COR-L47 (cell line): ENCODE data around the gene GFRA4.

Source experiments
- DNase-seq: peaks from one replicate; lab custom pipeline; 2025; lab: John Stamatoyannopoulos, UW

The GFRA4 gene, protein sequence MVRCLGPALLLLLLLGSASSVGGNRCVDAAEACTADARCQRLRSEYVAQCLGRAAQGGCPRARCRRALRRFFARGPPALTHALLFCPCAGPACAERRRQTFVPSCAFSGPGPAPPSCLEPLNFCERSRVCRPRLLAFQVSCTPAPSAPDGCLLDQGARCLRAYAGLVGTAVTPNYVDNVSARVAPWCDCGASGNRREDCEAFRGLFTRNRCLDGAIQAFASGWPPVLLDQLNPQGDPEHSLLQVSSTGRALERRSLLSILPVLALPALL

GRCh38 chr20:3663031-3663701 is at the start of gene GFRA4:
Gene GFRA4, minus strand, starts transcription at chr20:3663399. Its CDS starts 0 bp downstream, at chr20:3663399.
- no peak for DNase-seq

GRCh38 chr20:3712279-3712873 is 49.2 kb upstream of the GFRA4 start, which contains the start of gene SIGLEC1:
Gene SIGLEC1, minus strand, starts transcription at chr20:3712600. Its CDS starts 5,472 bp downstream, at chr20:3707128.
- DNase-seq, result no peak

DNA sequence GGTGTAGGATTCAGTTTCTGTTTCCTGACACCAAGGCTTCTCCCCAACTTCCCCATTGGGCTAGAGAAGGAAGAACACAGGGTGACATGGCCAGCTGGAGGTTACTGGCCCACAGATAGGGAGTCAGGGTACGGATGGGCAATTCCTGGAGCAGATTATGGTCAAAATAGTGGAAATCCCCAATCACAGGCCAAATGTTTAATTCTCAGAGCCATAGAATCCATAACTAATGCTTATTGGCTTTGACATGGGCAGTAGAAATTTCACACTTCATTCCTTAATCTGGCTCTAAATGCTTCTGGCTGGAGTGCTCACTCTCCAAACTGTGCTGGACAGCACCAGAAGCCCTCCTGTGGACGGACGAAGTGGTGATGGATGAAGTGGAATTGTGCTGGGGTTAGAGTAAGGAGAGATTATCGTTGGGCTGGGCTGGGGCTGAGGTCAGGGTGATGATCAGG is 48.3 kb upstream of the GFRA4 start:
- no peak for DNase-seq

DNA sequence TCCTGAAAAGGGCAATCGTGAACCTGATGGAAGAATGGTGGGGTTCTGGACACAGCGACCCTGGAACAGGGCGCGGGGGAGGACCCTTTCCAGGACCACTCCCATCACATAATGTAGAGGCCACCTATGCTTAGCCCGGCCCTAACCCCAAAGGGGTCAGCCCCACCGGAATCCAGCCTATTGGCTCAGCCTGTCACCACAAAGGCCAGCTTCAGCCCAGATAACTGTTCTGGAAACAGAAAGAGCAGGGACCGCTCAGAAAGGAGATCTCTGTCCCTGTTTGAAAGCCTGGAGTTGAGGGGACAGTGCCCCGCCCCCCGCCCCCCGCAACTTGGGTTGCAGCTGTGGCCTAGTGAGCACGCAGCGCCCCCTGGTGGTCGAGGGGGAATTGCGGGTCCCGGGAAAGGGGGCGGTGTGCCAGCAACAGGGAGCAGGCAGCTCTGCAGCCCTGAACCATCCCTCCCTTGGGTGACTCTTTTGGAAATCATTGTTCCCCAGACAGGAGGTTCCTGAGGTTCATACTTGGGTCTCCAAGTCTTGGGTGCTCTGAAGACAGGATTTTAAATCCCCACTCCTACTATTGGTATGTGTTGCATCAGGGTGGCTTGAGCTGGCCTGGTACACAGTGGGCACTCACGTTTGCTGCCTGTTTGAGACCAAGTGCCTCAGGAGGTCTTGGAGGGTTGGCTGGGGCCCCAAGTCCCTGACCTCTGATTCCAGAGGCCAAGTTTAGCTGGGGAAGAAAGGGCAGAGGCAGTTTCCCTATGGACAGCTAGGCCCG is 47.7 kb upstream of the GFRA4 start:
- DNase-seq, result peak; percentile 32

- DNase-seq, result no peak
These were observed 46.8 kb upstream of the GFRA4 start for GRCh38 chr20:3710011-3710466.

DNA sequence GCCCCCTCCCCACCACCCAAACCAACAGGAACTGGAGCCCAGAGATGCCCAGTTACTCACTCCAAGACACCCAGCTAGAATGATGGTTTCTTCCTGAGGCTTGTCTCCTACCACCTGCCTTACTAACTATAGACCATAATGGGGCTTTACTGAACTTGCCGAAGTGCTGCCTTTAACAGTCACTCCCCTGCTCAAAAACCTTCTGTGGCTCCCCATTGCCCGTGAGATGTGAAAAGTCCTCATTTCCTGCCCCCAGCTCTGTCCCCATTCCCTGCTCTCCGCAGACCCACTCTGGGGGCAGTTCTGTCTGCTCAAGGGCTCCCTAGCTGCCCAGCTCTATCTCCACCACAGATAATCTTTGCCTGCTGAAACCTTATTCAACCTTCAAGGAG is 44.3 kb upstream of the GFRA4 start:
- no peak for DNase-seq

DNA sequence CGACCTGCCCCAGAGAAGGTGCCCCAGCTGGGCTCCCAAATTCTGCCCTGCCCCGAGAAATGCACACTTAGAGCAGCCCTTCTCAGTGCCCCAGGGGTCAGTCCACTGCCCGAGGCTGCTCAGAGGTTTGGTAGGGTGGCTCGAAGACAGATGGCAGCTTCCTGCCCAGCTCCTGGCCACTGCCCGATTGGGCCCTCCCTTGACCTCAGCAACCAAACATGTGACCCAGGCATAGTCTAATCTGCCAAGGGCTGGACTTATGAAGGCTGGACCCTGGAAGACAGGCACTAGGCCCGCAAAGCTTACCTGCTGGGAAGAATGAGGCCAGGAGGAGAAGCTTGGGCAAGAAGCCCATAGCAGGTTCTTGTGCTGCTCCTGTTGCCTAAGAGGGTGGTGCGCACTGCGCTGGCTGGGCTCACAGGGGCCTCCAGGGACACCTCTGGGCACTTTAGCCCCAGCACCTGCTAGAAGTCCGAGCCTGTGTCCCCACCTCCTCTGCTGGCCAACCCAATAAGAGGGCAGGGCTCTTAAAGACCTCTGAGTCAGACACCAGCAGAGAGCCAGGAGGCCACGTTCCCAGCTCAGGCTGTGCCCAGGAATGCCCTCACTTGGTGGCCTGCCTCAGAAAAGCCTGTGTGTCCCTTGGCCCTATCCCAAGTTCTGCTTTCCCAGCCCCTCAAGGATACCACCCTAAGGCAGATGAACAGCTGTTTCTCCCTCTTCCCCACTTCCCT is 43.7 kb upstream of the GFRA4 start:
- DNase-seq, result no peak

DNA sequence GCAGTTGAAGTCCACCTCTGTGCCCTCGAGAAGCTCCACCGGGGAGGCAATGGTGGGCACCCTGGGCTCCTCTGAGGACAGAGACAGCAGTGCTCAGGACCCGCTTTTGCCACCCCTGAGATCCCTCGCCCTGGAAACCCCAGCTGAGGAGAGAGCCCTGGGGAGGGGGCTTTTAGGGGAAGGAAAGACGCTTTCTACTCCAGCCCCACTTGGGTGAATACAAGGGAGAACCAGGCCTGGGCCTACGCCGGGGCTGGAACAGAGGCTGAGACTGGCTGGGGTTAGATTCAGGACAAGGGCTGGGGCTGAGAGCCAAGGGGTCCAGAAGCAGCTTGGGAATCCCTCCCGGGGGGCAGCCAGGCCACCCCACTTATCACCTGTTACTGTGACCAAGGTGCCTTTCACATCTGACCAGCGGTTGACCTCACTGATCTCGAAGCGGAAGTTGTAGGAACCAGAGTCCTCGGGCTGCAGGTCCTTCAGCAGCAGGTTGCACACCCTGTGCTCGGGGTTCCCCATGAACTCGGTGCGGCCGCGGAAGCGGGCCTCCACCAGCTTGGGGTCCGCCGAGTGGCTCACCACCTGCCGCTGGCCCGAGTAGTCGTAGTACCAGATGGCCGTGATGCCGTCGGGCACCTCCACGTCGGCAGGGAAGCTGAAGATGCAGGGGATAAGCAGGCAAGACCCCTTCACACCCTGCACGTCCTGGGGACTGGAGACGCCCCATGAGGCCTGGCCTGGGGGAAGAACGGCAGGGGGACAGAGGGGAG is 43.0 kb upstream of the GFRA4 start:
- no peak for DNase-seq

- DNase-seq, result no peak
These were observed 42.3 kb upstream of the GFRA4 start for GRCh38 chr20:3705491-3705969.

DNA sequence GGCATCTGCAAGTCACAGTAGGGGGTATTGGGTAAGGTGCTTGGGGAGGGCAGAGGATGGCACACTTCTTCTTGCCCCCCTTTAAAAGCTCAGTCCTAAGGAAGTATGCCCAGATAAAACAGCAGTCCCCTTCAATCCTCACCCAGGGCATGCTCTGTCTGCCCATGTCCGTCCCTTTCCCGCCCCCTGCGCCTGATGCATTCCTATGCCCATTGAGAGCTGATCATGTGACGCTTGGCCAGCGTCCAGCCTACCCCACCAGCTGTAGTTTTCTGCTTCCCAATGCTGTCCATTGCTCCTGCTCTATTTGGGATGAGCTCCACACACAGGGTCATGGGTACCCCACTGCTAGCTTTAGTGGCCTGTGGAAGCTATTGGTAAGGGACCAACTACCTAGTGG is 40.9 kb upstream of the GFRA4 start:
- no peak for DNase-seq

- DNase-seq, result no peak
These were observed 39.6 kb upstream of the GFRA4 start for GRCh38 chr20:3702611-3703391.

DNA sequence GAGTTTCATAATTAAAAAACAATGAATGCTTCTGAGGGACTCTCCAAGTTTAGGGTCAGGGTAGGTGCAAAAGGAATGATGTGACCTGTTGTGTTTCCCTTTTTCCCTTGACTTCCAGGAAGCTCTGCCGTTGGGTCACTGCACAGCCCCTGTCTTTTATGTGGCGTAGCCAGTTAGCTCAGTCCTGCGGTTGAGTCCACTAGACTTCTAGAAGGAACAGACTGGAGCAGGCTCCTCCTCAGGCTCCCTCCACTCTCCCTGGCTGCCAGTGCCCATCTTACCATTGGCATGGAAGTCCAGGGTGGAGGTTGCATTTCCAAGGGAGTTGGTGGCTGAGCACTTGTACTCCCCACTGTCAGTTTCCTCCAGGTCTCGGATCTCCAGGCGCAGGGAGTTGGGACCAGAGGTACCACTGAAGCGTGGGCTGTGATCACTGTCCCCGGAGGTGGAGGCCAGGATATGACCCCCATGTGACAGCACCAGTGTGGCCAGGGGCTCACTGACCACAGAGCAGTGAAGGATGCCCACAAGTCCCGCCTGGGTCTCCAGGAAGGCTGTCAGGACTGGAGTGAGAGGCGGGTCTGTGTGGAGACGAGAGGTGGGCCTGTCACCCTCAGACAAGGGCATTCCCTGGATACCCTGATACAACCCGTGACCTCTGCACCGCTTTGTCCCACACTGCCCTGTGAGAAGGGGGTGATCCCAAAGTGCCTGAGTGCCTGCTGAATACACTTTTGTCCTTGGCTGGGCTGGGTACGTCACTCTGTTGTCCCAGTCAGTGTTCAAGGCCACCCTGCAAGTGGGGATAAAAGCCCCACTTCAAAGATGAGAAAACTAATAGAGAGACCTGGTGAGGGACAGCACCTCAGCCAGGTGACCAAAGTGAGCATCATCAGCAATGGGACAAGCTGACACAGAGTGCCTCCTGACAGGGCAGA is 38.1 kb upstream of the GFRA4 start:
- no peak for DNase-seq

GRCh38 chr20:3699037-3699436 is 35.8 kb upstream of the GFRA4 start:
- no peak for DNase-seq

GRCh38 chr20:3698591-3699001 is 35.4 kb upstream of the GFRA4 start:
- DNase-seq, result no peak

GRCh38 chr20:3697588-3698305 is 34.5 kb upstream of the GFRA4 start:
- DNase-seq, result no peak

GRCh38 chr20:3696745-3697587 is 33.8 kb upstream of the GFRA4 start:
- no peak for DNase-seq

GRCh38 chr20:3696200-3696599 is 33.0 kb upstream of the GFRA4 start:
- no peak for DNase-seq
